Endodermal cell (in vitro differentiated cells): Measurements from ENCODE around the gene ANKRD12. TPM values are rescaled to one million over a fixed set of nuclear protein-coding genes. Genes with fewer than 3 reads are reported as not detected.

Experiments
- DNase-seq: peaks from one replicate; pipeline ENCODE4 v3.0.0-alpha.2; 2017
- H3K27ac ChIP-seq: 2 replicates; pipeline ENCODE4 v1.5.1; 2013; ENCODE audit warnings: mild to moderate bottlenecking, low read depth, low read length, moderate library complexity
- H3K27me3 ChIP-seq: 2 replicates; pipeline ENCODE4 v1.6.1; 2013; ENCODE audit warnings: mild to moderate bottlenecking, low read length, moderate library complexity; ENCODE audit not compliant: insufficient read depth, control insufficient read depth, poor library complexity, severe bottlenecking
- H3K36me3 ChIP-seq: 2 replicates; pipeline ENCODE4 v1.7.0; 2013; ENCODE audit warnings: mild to moderate bottlenecking, low read length, moderate library complexity; ENCODE audit not compliant: control insufficient read depth, insufficient read depth
- H3K4me1 ChIP-seq: one replicate; pipeline ENCODE4 v1.7.0; 2013; ENCODE audit warnings: low read length; ENCODE audit not compliant: control insufficient read depth, insufficient read depth
- H3K4me3 ChIP-seq: 2 replicates; pipeline ENCODE4 v1.5.1; 2013; ENCODE audit warnings: mild to moderate bottlenecking, low read length, moderate library complexity
- H3K9ac ChIP-seq: 2 replicates; pipeline ENCODE4 v1.6.1; 2013; ENCODE audit warnings: mild to moderate bottlenecking, low read length, moderate library complexity; ENCODE audit not compliant: poor library complexity, severe bottlenecking; ENCODE audit errors: extremely low read depth
- H3K9me3 ChIP-seq: 2 replicates; pipeline ENCODE4 v1.6.1; 2013; ENCODE audit warnings: mild to moderate bottlenecking, low read length, moderate library complexity; ENCODE audit not compliant: control insufficient read depth
- H3K27ac Mint-ChIP-seq: 2 replicates; pipeline ENCODE4 v1.8.0; 2020; ENCODE audit warnings: mixed read lengths
- H3K27me3 Mint-ChIP-seq: 2 replicates; pipeline ENCODE4 v1.8.0; 2021; ENCODE audit warnings: mild to moderate bottlenecking, mixed read lengths; ENCODE audit not compliant: insufficient read depth
- H3K36me3 Mint-ChIP-seq: 2 replicates; pipeline ENCODE4 v1.8.0; 2020; ENCODE audit warnings: low read depth, mixed read lengths
- H3K4me1 Mint-ChIP-seq: 2 replicates; pipeline ENCODE4 v1.8.0; 2020; ENCODE audit warnings: mixed read lengths
- H3K4me3 Mint-ChIP-seq: 2 replicates; pipeline ENCODE4 v1.8.0; 2020; ENCODE audit warnings: mild to moderate bottlenecking, moderate library complexity, mixed read lengths
- H3K9me3 Mint-ChIP-seq: 2 replicates; pipeline ENCODE4 v1.8.0; 2020; ENCODE audit warnings: mild to moderate bottlenecking, mixed read lengths
- CTCF ChIP-seq: fragments of 200-600 bp; sonication (generic); conservative IDR thresholded peaks from 2 replicates; pipeline ENCODE4 v1.5.0; 2021; ENCODE audit warnings: antibody characterized with exemption, mild to moderate bottlenecking
- WGBS, 2 experiments: methylation state at CpG; one replicate each; pipeline versions ENCODE4 v1.1.5 to v1.1.7; 2013; ENCODE audit warnings: missing lambda C conversion rate in 2 of 2, mixed read lengths in 1 of 2; ENCODE audit not compliant: insufficient coverage in 1 of 2, insufficient read length in 1 of 2; 5-methylcytosine and 5-hydroxymethylcytosine counted together
- total RNA-seq, 2 donors: library from RNA; stranded (reverse); fragmentation: NEBNext Ultra II Directional in 1 of 2; extraction: Animal tissue kit (Norgen Biotek cat#: 25700) in 1 of 2; gene quantifications; 2 replicates in 1 of 2; 3 replicates in 1 of 2; pipeline ENCODE4 v1.2.1, GENCODE V29; 2021

Gene ANKRD12
- total RNA-seq, 2 donors from 2014 or later: 36.0 to 41.6 TPM

GRCh38 chr18:9249254-9249653, 112.7 kb downstream of the ANKRD12 start:
- no peaks in the 10 kb centered on the region for H3K27me3 ChIP-seq
- no peak overlapping the region for H3K4me3 ChIP-seq
- peaks cover 4% of the 10 kb centered on the region for H3K4me1 Mint-ChIP-seq
- H3K27me3 Mint-ChIP-seq: no peaks in the 10 kb centered on the region
- no peak overlapping the region for H3K27ac ChIP-seq
- H3K9me3 Mint-ChIP-seq: no peaks in the 10 kb centered on the region
- no peak for TF ChIP-seq CTCF
- no peak overlapping the region for H3K27ac Mint-ChIP-seq
- H3K36me3 ChIP-seq: peaks cover 5% of the 10 kb centered on the region
- no peak for DNase-seq
- no peaks in the 10 kb centered on the region for H3K4me1 ChIP-seq
- H3K9me3 ChIP-seq: no peaks in the 10 kb centered on the region
- peaks cover 18% of the 10 kb centered on the region for H3K36me3 Mint-ChIP-seq
- no peak overlapping the region for H3K4me3 Mint-ChIP-seq
- no peak overlapping the region for H3K9ac ChIP-seq
- 100% methylated on average over 2 of the region's 2 CpGs; no CpG with 5 or more reads in 1 of the 2 experiments for WGBS, 2 experiments

GRCh38 chr18:9259173-9259572, 122.6 kb downstream of the ANKRD12 start:
- Histone ChIP-seq H3K4me3 (no peak overlapping the region), H3K4me1 (no peaks in the 10 kb centered on the region), H3K27ac (no peak overlapping the region), H3K36me3 (peaks cover 20% of the 10 kb centered on the region), H3K9ac (no peak overlapping the region), H3K27me3 (no peaks in the 10 kb centered on the region), H3K9me3 (peaks cover 20% of the 10 kb centered on the region)
- no peak for TF ChIP-seq CTCF
- H3K4me1 Mint-ChIP-seq: peaks cover 17% of the 10 kb centered on the region
- DNase-seq: no peak
- H3K36me3 Mint-ChIP-seq: peaks cover 29% of the 10 kb centered on the region
- no peaks in the 10 kb centered on the region for H3K9me3 Mint-ChIP-seq
- WGBS, 2 experiments: 100% methylated on average over 3 of the region's 3 CpGs; no CpG with 5 or more reads in 1 of the 2 experiments
- H3K4me3 Mint-ChIP-seq: no peak overlapping the region
- no peaks in the 10 kb centered on the region for H3K27me3 Mint-ChIP-seq
- H3K27ac Mint-ChIP-seq: no peak overlapping the region

GRCh38 chr18:9260388-9261380, 124.1 kb downstream of the ANKRD12 start:
- 60 to 78% methylated on average over 3 to 4 of the region's 4 CpGs for WGBS, 2 experiments
- no peaks in the 10 kb centered on the region for H3K27me3 ChIP-seq

More at GRCh38 chr18:9260388-9261380, 124.1 kb downstream of the ANKRD12 start:
- Mint-ChIP-seq H3K36me3 (peaks cover 32% of the 10 kb centered on the region), H3K27me3 (no peaks in the 10 kb centered on the region), H3K9me3 (peaks cover 9% of the 10 kb centered on the region), H3K4me3 (no peak overlapping the region), H3K27ac (no peak overlapping the region), H3K4me1 (peaks cover 17% of the 10 kb centered on the region)
- H3K4me1 ChIP-seq: no peaks in the 10 kb centered on the region
- no peak overlapping the region for H3K4me3 ChIP-seq
- H3K27ac ChIP-seq: no peak overlapping the region
- TF ChIP-seq CTCF: no peak
- H3K9me3 ChIP-seq: peaks cover 24% of the 10 kb centered on the region
- H3K9ac ChIP-seq: no peak overlapping the region
- H3K36me3 ChIP-seq: peaks cover 15% of the 10 kb centered on the region
- peak; percentile 38 for DNase-seq
